GM12891 (cell line): Measurements from ENCODE around the gene NOL11.
A peak's percentile ranks its signal among the peaks of the same experiment; 100 is the strongest.

ENCODE experiments used
- DNase-seq: peaks from one replicate; pipeline ENCODE4 v3.0.0; 2011; ENCODE audit warnings: low spot score; ENCODE audit not compliant: insufficient read length
- FAIRE-seq: peaks from 2 replicates; lab custom pipeline; 2011; peaks lifted over from hg19 to GRCh38; lab: Jason Lieb, UNC
- PAX5 ChIP-seq: IDR thresholded peaks from 2 replicates; pipeline ENCODE4 v1.6.1; 2011; ENCODE audit warnings: low read length, moderate library complexity, mild to moderate bottlenecking; ENCODE audit not compliant: insufficient read depth, severe bottlenecking
- POLR2A ChIP-seq: IDR thresholded peaks from 2 replicates; pipeline ENCODE4 v1.6.1; 2011; ENCODE audit warnings: low read depth, low read length, control low read depth
- POLR2AphosphoS5 ChIP-seq: IDR thresholded peaks from 2 replicates; pipeline ENCODE4 v1.6.1; 2011; ENCODE audit warnings: low read depth, low read length, control low read depth
- POU2F2 ChIP-seq: IDR thresholded peaks from 2 replicates; pipeline ENCODE4 v1.6.1; 2011; ENCODE audit warnings: low read depth, mild to moderate bottlenecking, control low read depth, low read length, moderate library complexity
- SPI1 ChIP-seq: IDR thresholded peaks from 2 replicates; pipeline ENCODE4 v1.6.1; 2011; ENCODE audit warnings: low read depth, low read length, control low read depth
- TAF1 ChIP-seq: IDR thresholded peaks from 2 replicates; pipeline ENCODE4 v1.6.1; 2011; ENCODE audit warnings: low read depth, low read length, control low read depth

Gene NOL11

GRCh38 chr17:67765623-67766022, 47.9 kb downstream of the NOL11 start:
- FAIRE-seq: no peak
- no peak for DNase-seq

GRCh38 chr17:67769231-67769630, 51.5 kb downstream of the NOL11 start:
- DNase-seq: no peak
- no peak for TF ChIP-seq POLR2AphosphoS5
- no peak for FAIRE-seq

More at GRCh38 chr17:67765623-67766022, 47.9 kb downstream of the NOL11 start:
- TF ChIP-seq POLR2AphosphoS5: no peak
- no peak for TF ChIP-seq SPI1
- no peak for TF ChIP-seq PAX5
- TF ChIP-seq TAF1: no peak
- no peak for TF ChIP-seq POU2F2
- no peak for TF ChIP-seq POLR2A

- FAIRE-seq (no peak), DNase-seq (no peak)
- TF ChIP-seq POLR2A (no peak), POU2F2 (no peak), PAX5 (no peak), POLR2AphosphoS5 (no peak), SPI1 (no peak), TAF1 (no peak)
Observed at GRCh38 chr17:67770539-67770938, 52.8 kb downstream of the NOL11 start.

- no peak for TF ChIP-seq SPI1
- no peak for TF ChIP-seq POLR2AphosphoS5
- TF ChIP-seq POU2F2: no peak
- TF ChIP-seq TAF1: no peak
- no peak for TF ChIP-seq POLR2A
- TF ChIP-seq PAX5: no peak
- no peak for FAIRE-seq
- no peak for DNase-seq
Observed at GRCh38 chr17:67772679-67773078, 54.9 kb downstream of the NOL11 start.

GRCh38 chr17:67773246-67773645, 55.5 kb downstream of the NOL11 start:
- no peak for FAIRE-seq
- no peak for DNase-seq
- TF ChIP-seq POU2F2 (no peak), PAX5 (no peak), SPI1 (no peak), POLR2AphosphoS5 (no peak)

- FAIRE-seq (no peak), DNase-seq (peak; percentile 18)
- TF ChIP-seq SPI1 (no peak), POLR2A (no peak), POU2F2 (no peak), TAF1 (no peak), PAX5 (no peak), POLR2AphosphoS5 (no peak)
Observed at GRCh38 chr17:67779098-67779672, 61.4 kb downstream of the NOL11 start.

GRCh38 chr17:67784364-67785121, 66.8 kb downstream of the NOL11 start:
- FAIRE-seq (peak; percentile 76), DNase-seq (no peak)
- peak; percentile 71; the same call in 1 of the 2 replicates for TF ChIP-seq POU2F2
- TF ChIP-seq SPI1: peak; percentile 41; the same call in 1 of the 2 replicates
- no peak for TF ChIP-seq TAF1

- no peak for TF ChIP-seq SPI1
- TF ChIP-seq POLR2AphosphoS5: no peak
- no peak for TF ChIP-seq POLR2A
- no peak for TF ChIP-seq POU2F2
- no peak for TF ChIP-seq TAF1
- no peak for TF ChIP-seq PAX5
- DNase-seq: no peak
- no peak for FAIRE-seq
Observed at GRCh38 chr17:67785122-67785477, 67.4 kb downstream of the NOL11 start.

GRCh38 chr17:67785504-67785903, 67.8 kb downstream of the NOL11 start:
- no peak for TF ChIP-seq POLR2AphosphoS5
- no peak for TF ChIP-seq PAX5
- TF ChIP-seq TAF1: no peak
- TF ChIP-seq POU2F2: no peak
- no peak for TF ChIP-seq SPI1
- TF ChIP-seq POLR2A: no peak
- peak; percentile 9 for FAIRE-seq
- no peak for DNase-seq
